Renal cortical epithelial cell (primary cell): Measurements from ENCODE around the gene PPARD. TPM values are rescaled to one million over a fixed set of nuclear protein-coding genes. Genes with fewer than 3 reads are reported as not detected.
"Not testable (repeated sequence)": the region's sequence is repeated elsewhere in the genome, so short reads cannot be mapped to it uniquely, and the experiment has no call there.

ENCODE experiments used
- DNase-seq: peaks from one replicate; pipeline ENCODE4 v3.0.0-alpha.2; 2011; ENCODE audit warnings: low read depth
- total RNA-seq: library from RNA; depleted of rRNA; stranded (reverse); fragments of >200 nt; gene quantifications from 2 replicates; pipeline ENCODE4 v1.2.3, GENCODE V29; 2014

PPARD gene
- total RNA-seq, 1 donor from 2014 or later = 14.3 TPM

DNA sequence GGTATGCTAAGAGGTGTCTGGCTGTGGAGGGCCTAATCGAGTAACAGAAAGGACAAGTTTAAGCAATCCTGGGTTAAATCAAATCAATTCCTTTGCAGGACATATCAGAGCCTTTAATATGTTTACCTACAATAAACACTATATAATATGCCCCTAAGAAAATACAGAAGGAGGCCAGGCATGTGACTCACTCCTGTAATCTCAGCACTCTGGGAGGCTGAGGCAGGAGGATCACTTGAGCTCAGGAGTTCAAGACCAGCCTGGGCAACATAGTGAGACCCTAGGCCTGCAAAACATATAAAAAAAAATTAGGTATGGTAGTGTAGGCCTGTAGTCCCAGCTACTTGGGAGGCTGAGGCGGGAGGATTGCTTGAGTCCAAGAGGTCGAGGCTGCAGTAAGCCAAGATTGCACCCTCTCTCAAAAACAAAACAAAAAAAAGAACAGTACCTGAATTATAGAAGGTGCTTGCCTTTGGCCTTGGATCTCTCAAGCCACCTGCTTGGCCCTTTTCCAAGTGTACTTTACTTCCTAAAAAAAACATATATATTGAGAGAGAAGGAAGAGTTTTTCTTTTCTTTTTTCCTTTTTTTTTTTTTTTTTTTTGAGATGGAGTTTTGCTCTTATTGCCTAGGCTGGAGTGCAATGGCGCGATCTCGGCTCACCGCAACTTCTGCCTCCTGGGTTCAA lies 96.2 kb downstream of the PPARD start:
- DNase-seq = not testable (repeated sequence)

DNA sequence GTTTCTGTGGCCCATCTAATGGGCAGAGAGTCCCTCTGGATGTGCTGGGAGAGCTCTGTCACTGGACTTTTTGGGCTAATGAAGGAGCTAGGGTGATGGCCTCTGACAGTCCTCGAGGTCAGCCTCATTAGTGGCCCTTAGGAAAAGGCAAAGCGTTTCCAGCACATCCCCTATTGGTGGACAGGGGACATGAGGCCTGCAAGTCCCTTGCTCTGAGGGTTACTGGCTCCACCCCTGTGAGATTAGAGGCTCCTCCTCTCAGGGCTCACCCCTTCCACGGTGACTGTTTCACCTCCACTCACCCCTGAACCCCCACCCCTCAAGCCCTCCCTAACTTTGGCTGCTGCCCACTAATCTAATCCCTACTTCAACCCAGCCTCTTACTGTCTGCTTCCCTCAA lies 97.0 kb downstream of the PPARD start:
- DNase-seq = no peak

- no peak for DNase-seq
Observed at GRCh38 chr6:35441205-35441604, 98.8 kb downstream of the PPARD start.

GRCh38 chr6:35441642-35442041 lies 99.3 kb downstream of the PPARD start:
- no peak for DNase-seq

DNA sequence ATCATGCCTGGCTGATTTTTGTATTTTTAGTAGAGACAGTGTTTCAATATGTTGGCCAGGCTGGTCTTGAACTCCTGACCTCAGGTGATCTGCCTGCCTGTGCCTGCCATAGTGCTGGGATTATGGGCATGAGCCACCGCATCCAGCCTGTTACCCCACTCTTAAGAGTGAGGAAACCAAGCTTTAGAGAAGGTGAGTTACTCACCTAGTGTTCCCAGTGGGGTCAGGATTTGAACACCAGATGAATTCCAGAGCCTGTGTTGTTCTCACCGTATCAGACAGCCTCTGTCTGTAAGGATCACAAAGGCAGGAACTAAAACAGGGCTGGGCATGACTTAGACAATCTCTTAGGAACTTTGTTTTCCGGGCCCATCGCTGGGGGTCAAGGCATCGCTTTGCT lies 100.3 kb downstream of the PPARD start:
- no peak for DNase-seq

DNA sequence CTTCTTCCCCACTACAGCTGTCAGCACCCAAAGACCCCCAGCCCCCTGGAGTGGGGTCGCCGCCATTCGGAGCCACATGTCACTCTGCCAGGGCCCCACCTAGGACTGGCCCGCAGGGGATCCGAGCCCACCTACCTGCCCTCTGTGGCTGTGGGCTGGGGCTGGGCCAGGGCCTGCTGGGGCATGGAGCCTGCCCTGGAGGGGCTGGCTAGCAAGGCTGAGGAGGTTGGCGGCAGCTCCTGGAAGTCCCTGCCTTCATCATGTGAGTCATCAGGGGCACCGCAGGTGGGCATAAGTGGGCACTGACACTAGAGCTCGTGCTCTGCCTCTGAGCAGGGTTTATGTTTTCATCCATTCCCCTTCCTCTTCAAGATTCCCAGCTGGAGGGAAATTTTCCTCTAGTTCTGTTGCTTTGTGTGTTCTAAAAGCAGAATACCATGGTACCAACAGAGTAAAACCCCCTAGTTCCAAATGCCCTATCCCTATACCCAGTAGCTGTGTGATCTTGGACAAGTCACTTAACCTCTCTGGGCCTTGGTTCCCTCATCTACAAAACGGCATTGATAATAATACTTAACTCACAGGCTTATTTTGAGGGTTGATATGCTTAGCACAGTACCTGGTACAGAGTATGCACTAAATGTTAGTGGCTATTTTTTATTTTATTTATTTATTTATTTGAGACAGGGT lies 101.1 kb downstream of the PPARD start:
- DNase-seq = no peak

- DNase-seq = no peak
Observed at GRCh38 chr6:35445691-35446090, 103.3 kb downstream of the PPARD start.

- DNase-seq = no peak
Observed at GRCh38 chr6:35448191-35448590, 105.8 kb downstream of the PPARD start.

- peak; percentile 72 for DNase-seq
Observed at GRCh38 chr6:35449287-35449881, 107.0 kb downstream of the PPARD start.

GRCh38 chr6:35451354-35452182 lies 109.2 kb downstream of the PPARD start:
- no peak for DNase-seq

GRCh38 chr6:35452183-35453090 lies 110.1 kb downstream of the PPARD start, which contains the start of gene FANCE:
Gene FANCE (plus strand): TSS chr6:35452338. CDS start chr6:35452546, 208 bp downstream.
- peak; percentile 70 for DNase-seq

- DNase-seq = no peak
Observed at GRCh38 chr6:35453236-35453635, 110.9 kb downstream of the PPARD start.

- no peak for DNase-seq
Observed at GRCh38 chr6:35454391-35455110, 112.2 kb downstream of the PPARD start.

DNA sequence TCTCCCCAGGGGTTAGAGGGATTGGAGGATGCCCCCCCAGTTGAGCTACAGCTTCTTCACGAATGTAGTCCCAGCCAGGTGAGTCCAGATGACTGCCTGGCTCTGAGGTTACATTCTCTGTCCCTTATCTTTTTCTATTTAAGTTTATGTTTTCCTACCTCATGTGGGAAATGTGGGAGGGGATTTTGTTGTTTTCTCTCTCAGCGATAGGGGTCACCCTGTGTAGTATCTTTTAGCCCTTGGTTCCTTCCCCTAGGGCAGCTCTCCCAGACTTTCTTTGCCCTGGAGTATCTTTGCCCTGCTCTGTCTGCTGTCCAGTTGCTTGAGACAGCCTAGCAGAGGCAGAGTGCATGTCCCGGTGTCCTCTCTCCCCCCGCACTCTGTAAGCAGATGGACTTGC lies 115.5 kb downstream of the PPARD start:
- no peak for DNase-seq

DNA sequence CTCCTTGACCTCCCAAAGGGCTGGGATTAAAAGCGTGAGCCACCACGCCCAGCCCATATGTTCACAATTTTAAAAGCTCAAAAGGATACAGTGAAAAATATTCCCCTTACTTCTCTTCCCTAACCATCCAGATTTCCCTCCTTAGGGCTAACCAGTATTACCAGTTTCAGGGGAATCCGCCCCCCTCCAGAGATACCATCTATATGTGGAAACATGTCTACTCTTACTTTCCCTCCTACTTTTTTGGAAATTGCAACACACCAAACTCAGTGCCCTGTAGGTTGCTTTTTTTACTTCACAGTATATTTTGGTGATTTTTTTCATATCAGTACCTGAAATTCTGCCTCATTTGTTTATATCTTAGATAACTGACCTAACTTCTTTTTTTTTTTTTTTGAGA lies 118.9 kb downstream of the PPARD start:
- no peak for DNase-seq

DNA sequence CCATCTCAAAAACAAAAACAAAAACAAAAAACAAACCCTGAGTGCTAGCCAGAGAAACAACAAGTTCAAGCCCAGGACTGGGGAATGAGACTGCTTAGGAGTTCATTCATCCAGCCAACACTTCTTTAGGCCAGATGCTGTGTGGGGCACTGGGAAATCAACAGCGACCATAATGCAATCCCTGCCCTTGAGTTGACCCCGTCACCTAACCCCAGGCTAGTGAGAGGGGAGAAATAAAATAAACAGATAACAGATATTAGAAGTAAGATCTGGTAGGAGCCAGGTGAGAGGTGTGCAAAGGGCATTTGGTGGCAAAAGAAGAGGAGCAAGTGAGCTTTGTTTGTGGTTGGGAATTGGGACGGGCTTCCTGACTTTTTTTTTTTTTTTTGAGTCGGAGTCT lies 120.9 kb downstream of the PPARD start:
- DNase-seq = no peak

GRCh38 chr6:35465646-35466045 lies 123.3 kb downstream of the PPARD start:
- DNase-seq = no peak

DNA sequence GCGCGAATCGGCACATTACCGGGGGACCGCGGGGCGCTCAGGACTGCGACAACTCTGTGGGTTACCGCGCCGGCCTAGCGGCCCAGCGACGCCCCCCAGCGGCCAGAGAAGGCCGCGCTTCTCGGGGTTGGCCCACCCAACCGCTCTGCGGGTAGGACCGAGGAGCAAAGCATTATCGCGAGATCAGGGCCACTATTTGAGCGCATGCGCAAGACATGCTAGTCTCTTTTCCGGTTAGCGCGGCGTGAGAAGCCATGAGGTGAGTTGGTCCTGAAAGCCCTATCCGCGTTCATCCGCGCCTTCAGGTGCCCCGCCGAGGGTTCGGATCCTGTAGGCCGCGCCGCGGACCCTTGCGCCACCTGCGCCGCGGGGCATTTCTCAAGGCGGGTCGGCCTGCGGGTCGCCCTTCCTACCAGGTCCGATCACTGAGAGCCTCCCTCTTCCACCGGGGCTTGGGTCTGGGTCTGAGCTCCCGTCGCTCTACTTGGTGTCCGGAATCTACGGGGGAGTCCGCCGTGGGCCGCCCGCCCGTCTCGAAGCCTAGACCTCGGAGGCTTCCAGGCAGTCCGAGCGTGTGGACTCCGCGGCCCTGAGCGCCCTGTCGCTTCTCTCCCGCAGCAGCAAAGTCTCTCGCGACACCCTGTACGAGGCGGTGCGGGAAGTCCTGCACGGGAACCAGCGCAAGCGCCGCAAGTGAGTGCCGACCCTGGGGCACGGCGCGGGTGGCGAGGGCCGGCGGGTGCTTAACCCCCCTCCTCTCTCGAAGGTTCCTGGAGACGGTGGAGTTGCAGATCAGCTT lies 126.0 kb downstream of the PPARD start, which contains the start of gene RPL10A:
RPL10A (plus strand) TSS at position 221 of the 799 bp plus-strand sequence; CDS start at position 255, 34 bp downstream.
- peak; percentile 93 for DNase-seq

GRCh38 chr6:35468980-35469750 lies 126.8 kb downstream of the PPARD start:
- DNase-seq = no peak
